NK-92 treated with Interleukin-12 subunit alpha and Interleukin-12 subunit beta, amount 100 ng/mL, for 24 hours (cell line): ENCODE results near the gene RPIA.

Source experiments
- DNase-seq: peaks from one replicate; lab custom pipeline; 2025; lab: John Stamatoyannopoulos, UW

The RPIA gene

DNA sequence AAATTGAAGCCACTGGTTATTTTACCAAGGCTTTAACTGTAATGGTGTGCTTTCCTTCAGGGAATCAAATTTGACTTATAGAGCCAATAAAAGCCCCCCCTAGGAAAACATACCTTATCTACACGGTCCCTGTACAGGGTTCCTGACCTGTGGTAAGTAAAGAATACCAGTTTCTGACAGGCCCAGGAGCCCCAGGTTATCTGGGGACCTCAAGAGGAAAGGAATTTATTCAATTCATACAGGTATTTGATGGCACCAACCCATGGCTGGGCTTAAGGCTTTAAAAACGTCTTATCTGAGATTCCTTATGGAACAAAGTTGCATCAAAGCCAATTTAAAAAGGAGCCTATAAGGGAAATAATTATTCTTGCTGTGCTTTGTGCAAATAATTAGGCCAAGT lies 7.0 kb upstream of the RPIA start:
- DNase-seq: no peak

DNA sequence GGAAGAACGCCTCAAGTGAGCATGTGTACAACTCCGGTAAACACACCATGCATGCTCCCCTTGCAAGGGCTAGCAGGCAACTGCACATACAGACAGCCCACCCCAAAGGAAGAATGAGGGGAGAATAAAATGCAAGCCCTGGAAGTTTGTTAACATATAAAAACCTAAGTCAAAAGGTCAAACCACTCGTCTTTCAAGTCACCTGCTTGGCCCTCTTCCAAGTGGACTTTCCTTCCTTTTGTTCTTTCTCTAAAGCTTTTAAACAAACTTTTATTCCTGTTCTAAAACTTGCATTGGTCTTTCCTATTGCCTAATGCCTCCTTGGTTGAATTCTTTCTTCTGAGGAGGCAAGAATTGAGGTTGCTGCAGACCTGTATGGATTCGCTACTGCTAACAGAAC lies 5.2 kb upstream of the RPIA start:
- no peak for DNase-seq

DNA sequence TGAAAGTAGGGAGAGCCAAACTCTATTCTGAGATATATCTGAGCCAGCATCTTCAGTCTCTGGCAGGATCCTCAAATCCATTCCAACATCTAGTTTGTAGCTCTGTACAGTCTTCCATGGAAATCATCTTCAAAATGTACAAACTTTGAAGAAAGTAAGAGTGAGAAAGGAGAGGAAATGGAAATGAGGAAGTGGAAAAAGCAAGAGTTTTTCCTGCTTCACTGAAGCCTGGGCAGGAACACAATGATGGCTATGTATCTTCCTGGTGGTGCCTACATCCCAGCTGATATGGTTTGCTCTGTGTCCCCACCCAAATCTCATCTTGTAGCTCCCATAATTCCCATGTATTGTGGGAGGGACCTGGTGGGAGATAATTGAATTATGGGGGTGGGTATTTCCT lies 4.1 kb upstream of the RPIA start:
- no peak for DNase-seq

DNA sequence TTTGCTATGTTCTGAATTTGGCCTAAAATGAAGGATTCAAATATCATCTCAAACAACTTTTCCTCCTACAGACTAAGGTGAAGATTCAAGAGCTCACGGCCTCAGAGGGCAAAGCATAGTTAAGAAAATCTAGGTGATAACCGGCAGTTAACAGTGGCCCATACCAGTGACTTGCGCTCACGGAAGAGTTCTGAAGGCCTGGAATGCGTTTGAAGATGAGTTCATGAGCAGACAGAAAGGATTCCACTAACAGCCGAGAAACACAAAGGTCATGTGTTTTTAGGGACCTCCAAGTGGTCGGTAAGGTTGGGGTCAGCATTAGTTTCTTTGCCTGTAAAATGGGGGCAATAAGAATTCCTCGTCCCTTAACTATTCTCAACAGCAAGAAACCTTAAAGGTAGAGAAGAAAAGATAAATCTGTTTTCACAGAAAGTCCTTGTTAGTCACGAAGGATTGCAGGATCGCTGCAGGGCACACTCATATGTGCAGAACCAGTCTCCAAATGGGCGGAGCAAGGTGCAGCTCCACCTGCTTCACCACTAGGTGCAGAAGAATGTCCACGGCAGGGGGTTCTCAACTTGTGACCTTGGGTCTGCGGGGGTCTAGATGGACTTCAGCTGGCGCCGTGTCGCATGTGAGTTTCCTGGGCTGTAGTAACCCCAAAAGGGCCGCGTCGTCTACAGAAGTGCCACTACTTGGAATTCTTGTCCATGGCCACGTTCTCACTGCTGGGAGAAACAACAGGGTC lies 708 bp upstream of the RPIA start:
- DNase-seq: peak; percentile 40

DNA sequence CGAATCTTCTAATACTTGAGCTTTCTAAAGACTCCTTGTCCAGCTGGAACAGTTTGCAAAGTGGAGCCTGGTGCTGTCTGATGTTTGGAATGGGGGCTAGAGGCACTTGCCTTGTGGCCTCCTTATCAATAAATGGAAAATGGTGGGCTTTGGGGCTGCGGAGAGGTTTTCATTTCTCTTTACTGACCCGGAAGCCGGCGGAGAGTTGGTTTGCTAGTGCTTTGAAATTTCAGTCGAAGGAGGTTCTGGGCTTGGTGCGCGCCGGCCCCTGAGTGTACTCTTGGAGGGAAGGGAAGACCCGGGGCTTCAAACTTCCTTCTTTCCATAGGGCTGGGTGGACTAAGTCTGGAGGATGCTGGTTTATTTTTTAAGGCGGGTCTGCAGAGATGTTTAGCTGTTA lies 714 bp downstream of the RPIA start:
- DNase-seq: no peak

DNA sequence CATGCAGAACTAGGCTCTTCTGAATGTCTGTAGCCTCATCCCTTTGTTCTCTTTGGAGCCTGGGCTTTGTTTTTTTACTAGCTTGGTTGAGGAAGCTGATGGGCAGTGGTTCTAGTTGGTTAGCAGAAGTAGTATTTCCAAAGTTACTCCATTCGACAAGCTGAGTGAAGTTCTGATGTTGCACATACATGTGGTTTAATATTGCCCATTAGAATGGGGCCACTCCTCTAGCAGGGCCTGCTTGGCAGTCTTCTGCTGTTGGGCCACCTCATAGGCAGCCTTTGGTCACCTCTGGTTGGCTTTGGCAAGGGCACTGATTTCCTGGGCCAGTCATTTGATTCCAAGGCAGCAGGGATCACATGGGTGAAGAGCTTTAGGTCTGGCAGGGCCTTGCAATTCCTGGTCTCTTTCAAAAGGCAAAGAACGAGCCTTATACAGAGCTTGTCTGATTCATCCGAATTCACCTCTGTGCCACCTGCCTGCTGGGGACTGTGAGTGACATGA lies 2.5 kb downstream of the RPIA start:
- no peak for DNase-seq

DNA sequence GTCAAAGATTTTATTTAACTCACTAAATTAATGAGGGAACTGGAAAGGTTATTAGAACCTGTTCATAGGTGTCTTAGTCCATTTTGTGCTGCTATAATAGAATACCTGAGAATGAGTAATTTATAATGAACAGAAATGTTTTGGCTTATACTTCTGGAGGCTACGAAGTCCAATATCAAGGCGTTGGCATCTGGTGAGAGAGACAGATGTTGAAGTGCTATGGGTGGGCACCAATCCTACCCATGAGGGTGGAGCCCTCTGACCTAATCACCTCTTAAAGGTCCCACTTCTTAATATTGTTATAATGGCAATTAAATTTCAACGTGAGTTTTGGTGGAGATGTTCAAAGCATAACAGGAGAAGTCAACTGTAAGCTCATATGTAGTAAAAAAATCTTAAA lies 5.1 kb downstream of the RPIA start:
- DNase-seq: no peak

DNA sequence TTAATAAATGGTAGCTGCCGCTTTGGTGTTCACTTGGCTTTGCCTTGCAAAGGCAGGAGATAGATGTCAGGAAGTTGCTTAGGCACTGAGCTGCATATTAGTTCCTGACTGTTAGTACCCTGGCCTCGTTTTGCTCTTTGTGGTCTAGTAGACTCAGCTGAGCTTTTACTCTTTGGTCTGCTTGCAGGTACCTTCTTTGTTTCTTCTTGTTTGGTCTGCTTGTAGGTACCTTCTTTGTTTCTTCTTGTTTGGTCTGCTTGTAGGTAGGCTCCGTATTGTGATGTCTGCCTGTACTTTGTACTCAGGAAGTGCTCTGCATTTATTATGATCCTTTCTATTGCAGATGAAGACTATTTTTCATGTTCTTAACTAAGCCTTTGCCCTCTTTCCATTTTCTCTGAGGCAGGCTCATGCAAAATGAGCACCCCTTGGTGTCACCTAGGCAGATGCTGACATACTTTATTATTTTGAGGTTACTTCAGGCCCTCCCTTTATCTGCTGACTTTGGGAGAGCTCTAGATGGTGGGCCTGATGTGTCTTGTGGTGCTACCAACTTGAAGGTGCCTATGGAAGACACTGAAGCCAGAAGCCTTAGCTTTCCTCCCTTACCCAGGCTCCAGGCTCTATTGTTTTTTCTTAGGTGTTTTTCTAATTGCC lies 6.0 kb downstream of the RPIA start:
- no peak for DNase-seq

DNA sequence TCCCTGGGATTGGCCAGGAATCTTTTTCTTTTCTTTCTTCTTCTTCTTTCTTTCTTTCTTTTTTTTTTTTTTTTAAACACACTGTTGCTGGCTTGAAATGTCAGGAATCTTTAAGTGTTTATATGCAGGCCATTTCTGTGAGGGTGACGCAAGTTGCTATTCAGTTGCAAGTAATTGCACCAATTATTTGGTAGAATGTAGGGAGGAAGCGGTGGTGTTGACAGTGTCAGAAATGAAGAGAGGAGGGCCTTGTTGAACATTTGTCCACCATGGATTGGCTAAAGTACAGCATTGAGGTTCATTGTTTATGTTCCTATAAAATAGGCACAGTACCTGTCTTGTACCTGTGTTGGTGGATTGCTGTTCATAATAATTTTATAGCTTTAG lies 6.5 kb downstream of the RPIA start:
- no peak for DNase-seq

DNA sequence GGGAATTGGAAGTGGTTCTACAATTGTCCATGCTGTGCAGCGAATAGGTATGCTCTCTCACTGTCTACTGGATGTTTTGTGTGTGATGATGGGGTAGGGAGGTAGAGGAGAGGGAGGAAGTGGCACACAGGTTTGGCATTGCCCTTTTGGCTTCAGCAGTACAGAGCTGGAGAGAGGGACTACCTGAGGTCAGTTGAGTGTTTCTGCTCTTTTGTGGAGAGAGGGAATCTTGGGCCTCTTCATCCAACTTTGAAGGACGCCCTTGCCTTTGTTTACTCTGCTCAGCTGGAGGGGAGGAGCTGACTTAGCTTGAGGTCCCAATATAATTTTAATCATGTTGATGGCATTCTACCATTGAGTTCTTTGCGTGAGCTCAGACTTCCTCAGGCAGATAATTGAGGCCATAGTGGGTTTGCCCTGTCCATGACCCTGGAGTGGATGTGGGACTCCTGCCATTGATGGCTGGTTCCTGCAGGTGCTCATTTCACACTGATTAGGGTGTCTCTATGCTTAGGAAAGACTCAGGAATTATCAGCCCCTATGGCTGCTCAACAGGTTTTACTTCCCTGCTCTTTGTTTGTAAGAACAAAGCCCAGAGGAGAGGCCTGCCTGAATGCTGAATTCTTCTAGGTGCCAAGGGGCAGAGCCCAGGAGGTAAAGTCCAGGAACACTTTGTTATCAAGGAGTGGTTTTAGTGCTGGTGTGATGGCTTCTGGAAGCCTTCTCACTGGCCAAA lies 7.2 kb downstream of the RPIA start:
- DNase-seq: no peak

DNA sequence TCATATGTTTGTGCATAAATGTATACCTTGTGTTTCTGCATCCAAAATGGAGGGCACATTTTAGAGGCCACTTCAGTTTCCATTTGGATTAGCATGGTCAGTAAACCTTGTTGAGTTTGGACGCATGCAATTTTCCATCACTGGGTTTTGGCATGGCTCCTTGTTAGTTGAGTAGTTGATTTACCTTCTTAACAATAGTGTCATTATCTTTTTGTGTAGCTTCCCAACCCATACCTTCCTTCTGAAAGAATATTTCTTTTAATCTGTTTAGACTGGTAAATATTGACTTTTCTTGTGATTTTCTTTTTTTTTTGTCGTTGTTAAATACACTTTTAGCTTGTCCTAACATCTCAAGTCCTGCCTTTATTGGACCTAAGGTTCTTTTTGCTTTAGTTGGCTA lies 15.5 kb downstream of the RPIA start:
- DNase-seq: no peak

DNA sequence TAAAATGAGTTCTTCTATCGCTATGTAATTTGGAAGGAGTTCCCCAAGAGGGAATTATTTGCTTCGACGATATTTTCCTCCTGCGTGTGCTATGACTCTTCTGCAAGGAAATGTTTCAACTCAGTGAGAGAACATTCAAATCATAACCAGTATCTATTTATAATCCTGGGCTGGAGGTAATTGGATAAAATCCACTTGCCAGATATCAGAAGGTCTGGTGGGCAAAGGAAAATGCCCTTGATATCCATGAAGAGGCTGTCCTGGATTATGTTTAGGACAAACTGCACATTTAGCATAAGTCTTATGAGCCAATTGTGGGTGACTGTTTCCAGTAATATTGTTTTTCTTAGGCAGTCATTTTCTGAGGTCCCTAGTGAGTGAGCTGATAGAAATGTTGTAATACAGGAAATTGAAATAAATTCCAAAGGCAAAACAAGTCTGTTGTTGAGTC lies 17.7 kb downstream of the RPIA start:
- no peak for DNase-seq

DNA sequence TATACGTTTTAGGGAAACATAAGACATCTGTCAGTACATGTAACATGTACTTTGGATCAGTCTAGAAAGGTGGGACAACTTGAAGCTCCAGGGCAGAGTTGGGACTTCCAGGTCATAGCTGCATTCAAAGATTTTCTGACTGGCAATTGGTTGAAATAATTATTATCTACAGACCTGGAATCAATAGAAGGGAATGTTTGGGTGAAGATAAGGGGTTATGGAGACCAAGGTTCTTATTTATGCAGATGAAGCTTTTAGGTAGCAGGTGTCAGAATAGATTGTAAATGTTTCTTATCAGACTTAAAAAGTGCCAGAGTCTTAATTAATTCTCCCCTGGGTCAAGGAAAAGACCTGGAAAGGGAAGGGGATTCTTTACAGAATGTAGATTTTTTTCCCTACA lies 19.8 kb downstream of the RPIA start:
- DNase-seq: no peak

DNA sequence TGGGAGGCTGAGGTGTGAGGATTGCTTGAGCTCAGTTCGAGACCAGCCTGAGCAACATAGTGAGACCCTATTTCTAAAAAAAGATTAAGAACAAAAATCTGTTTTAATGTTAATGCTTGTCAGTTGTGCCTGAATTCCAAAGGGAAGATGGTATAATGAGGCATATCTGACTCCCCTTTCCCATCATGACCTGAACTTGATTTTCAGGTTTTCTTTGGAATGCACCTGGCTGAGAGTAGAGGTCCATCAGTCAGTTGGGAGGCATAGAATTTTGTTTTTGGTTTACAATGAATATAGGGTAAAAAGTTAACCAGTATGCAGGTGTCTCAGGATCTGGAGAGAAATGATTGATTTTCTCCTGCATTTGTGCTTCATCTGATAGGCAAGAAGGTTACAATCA lies 20.4 kb downstream of the RPIA start:
- no peak for DNase-seq

DNA sequence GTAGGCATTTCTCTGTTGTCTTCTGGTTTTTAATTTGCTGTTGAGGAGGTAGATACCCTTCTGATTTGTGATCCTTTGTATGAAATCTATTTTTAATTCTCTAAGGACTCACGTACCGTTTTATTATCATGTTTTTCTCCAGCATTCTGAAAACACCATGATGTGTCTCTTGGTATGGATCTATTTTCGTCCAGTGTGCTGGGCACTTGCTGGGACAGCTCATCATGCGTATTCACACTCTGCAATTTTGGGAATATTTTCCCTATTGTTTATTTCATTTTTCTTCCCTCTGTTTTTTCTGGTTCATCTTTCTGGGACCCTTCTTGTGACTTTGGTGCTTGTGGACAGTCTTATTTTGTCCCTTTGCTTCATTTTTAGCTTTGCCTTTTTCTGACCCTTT lies 21.9 kb downstream of the RPIA start:
- DNase-seq: no peak

DNA sequence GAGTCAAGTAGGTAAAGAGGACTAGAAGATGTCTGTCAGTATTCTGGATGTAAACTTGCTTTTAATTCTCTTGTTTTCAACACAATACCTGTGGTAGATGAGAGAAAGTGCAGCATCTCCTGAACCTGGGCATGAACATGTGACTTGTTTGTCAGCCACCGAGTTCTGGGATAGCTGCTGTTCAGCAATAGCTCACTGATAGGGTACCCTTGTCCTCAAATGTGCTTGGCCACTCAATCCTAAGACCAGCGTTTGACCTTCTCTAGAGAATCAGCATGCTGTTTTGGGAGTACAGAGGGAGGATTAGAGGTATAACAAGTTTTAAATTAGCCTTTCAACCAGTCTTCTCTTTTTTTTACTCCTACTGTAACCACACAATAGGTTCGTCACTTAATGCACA lies 23.2 kb downstream of the RPIA start:
- no peak for DNase-seq

DNA sequence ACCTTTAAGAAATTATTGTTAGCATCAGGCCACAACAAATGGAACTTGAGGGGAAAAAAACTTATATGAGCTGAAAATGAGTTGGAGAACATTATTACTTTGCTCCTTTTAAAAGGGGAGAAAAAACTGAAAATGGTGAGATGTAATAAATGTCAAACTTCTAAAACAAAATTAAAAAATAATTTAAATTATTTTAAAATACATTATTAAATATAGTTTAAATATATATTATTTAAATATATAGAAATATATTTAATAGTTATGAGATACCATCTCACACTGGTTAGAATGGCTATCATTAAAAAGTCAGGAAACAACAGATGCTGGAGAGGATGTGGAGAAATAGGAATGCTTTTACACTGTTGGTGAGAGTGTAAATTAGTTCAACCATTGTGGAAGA lies 28.9 kb downstream of the RPIA start:
- DNase-seq: no peak

DNA sequence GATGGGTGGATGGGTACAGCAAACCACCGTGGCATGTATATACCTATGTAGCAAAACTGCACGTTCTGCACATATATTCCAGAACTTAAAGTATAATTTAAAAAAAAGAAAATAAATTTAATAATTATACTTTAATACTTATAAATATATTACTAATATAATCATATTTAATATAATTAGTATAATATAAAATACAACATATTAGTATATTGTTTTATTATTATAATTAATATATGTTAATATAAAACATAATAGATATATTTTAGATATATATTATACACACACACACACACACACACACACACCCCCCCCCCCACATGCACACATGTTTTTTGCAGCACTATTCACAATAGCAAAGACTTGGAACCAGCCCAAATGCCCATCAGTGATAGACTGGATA lies 29.8 kb downstream of the RPIA start:
- no peak for DNase-seq

DNA sequence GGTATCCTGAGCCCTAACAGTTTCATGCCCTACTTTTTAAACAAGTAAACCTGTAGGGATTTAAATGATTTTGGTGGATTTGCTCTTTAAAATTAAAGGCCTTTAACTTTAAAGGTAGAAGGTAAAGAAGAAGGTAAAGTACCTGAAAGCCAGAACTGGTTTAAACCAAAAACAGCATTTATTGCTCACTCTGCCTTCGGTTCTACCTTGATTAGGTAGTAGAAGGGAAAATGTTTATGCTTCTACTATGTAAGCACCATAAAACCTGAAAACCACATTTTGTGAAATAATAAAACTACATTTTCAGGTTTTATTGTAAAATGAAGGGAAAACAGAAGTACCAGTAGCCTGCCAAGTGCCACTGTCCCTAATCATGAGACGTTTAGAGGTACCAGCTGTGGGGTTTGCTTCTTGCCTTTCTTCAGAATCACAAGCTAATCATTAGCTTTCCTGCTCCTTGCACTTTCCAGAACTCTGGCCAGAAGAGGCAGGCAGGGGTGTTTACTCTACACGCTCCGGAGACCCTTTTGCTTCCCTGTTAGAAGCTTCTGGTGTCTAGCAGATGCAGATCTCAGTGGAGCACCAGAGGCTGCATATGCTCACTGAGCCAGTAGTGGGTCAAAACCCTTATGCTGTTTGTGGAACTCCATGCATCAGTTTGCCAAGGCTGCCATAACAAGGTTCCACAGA lies 33.3 kb downstream of the RPIA start:
- DNase-seq: no peak

DNA sequence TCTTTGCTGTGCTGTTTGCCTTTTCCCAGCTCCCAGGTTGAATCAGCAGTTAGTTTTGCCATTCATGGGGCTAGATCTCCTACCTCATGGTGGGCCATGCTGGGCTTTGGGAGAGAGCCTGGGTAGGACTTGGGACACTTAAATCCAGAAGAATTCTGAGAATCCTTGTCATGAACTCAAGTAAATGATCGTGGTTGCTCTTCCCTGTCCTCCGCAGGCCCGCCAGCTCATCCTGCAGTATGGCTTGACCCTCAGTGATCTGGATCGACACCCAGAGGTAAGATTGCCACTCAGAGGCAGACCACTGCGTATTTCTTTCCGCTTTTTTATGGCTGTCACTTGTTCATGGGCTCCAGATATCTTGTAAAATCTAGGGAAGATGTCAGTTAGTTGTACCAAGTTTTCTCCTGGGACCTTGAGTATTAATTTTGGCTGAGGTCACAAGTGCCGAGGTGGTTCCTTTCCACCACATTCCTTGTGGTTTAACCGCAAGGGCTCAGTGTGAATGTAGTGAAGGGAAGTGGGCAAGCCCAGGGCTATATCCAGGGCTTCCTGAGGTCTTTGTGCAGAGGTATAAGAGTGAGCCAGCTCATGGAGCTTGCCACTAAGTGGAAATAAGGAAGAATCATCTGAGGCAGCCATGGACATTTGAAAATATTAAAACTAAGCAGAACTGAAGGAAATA lies 37.7 kb downstream of the RPIA start:
- DNase-seq: no peak

DNA sequence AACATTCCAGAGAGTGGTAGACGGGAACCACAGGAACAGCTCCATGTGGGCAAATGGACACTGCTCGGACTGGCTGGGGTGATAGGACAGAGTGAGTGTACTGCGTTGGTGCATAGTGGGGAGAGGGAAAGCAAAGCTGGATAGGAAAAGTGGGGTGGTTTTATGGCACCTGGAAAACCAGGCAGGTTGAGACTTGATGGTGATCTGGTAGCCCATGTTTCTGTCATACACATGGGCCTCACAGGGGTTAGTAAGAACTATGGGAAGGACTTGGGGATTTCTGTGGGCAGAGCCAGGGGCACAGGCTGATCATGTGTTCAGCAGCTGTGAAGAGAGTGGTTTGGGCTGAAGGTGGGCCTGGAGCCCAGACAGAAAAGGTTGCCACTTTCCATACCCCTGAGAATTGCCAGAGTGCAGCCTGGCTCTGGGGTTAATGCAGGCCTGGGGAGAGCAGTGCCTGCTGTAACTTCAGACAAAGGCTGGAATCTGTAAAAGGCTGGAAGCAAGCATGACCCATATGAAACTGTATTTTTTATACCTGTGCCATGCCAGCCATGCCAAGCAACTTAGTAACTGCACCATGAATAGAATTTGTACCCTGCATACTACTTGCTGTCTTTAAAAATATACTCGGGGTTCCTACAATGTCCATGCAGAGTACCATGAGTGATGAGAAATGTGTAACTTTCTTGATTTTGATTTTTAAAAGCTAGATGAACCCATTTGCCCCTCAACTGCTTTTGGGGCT lies 41.9 kb downstream of the RPIA start:
- DNase-seq: no peak
